ENCODE measurements around the gene SDC1.

The SDC1 gene

GRCh38 chr2:20212871-20213503 is 11.9 kb downstream of the SDC1 start:
- peak; percentile 13 to 63 for DNase-seq

GRCh38 chr2:20212459-20212870 is 12.5 kb downstream of the SDC1 start:
- peak; percentile 12 to 80 for DNase-seq

- no peak for DNase-seq
Observed at GRCh38 chr2:20211860-20212458, 13.0 kb downstream of the SDC1 start.

GRCh38 chr2:20211420-20211819 is 13.5 kb downstream of the SDC1 start:
- DNase-seq: no peak

GRCh38 chr2:20210462-20210861 is 14.5 kb downstream of the SDC1 start:
- DNase-seq: no peak

- no peak for DNase-seq
Observed at GRCh38 chr2:20209373-20210109, 15.4 kb downstream of the SDC1 start.

GRCh38 chr2:20208476-20208859 is 16.5 kb downstream of the SDC1 start:
- peak in 1 of 2 experiments; percentile 47 for DNase-seq

- DNase-seq: no peak
Observed at GRCh38 chr2:20207051-20207450, 17.9 kb downstream of the SDC1 start.

- DNase-seq: no peak
Observed at GRCh38 chr2:20205915-20206524, 18.9 kb downstream of the SDC1 start.

- no peak for DNase-seq
Observed at GRCh38 chr2:20205069-20205468, 19.9 kb downstream of the SDC1 start.

GRCh38 chr2:20203521-20204225 is 21.3 kb downstream of the SDC1 start:
- DNase-seq: no peak

- DNase-seq: no peak
Observed at GRCh38 chr2:20203072-20203471, 21.9 kb downstream of the SDC1 start.

GRCh38 chr2:20201671-20202070 is 23.3 kb downstream of the SDC1 start:
- DNase-seq: no peak

- DNase-seq: no peak
Observed at GRCh38 chr2:20200697-20201555, 24.0 kb downstream of the SDC1 start.

- DNase-seq: no peak
Observed at GRCh38 chr2:20199633-20200270, 25.2 kb downstream of the SDC1 start.

GRCh38 chr2:20198796-20199632 is 25.9 kb downstream of the SDC1 start:
- no peak for DNase-seq

GRCh38 chr2:20198001-20198400 is 26.9 kb downstream of the SDC1 start:
- no peak for DNase-seq

GRCh38 chr2:20197192-20197591 is 27.7 kb downstream of the SDC1 start:
- no peak for DNase-seq

GRCh38 chr2:20196657-20197161 is 28.2 kb downstream of the SDC1 start:
- no peak for DNase-seq

- no peak for DNase-seq
Observed at GRCh38 chr2:20196053-20196656, 28.8 kb downstream of the SDC1 start.
